K562 (cell line): ENCODE data around the gene ABI2. TPM values are rescaled to one million over a fixed set of nuclear protein-coding genes. Genes with fewer than 3 reads are reported as not detected.

ENCODE experiments used
- RAD21 ChIP-seq, 2 experiments: fragments of 250-450 bp in 1 of 2; fragments of 450-650 bp in 1 of 2; sonication (Bioruptor Pico) in 1 of 2; formaldehyde crosslinking in 1 of 2; IDR thresholded peaks in 1 of 2; conservative IDR thresholded peaks in 1 of 2; 2 replicates each; pipeline versions ENCODE4 v1.4.0 to v1.8.0; 2020 to 2022; ENCODE audit warnings: mild to moderate bottlenecking in 2 of 2, moderate library complexity in 1 of 2
- REST ChIP-seq, 2 experiments: fragments of 450-650 bp; formaldehyde crosslinking in 1 of 2; IDR thresholded peaks; 2 replicates each; pipeline versions ENCODE4 v1.4.0 to v1.6.1; 2014 to 2020; ENCODE audit warnings: mild to moderate bottlenecking in 2 of 2, borderline replicate concordance in 1 of 2, low read depth in 1 of 2
- STAG1 ChIP-seq: sonication (generic); formaldehyde crosslinking; IDR thresholded peaks from 2 replicates; pipeline ENCODE4 v1.5.0; 2020; ENCODE audit warnings: missing genetic modification reagents, borderline replicate concordance
- XRCC3 ChIP-seq: fragments of 450-650 bp; IDR thresholded peaks from 2 replicates; pipeline ENCODE4 v1.6.1; 2017; ENCODE audit warnings: mild to moderate bottlenecking, moderate library complexity
- ZBTB26 ChIP-seq: fragments of 450-650 bp; formaldehyde crosslinking; IDR thresholded peaks from 2 replicates; pipeline ENCODE4 v1.4.0; 2022; ENCODE audit warnings: missing genetic modification characterization
- ZNF57 ChIP-seq: fragments of 450-650 bp; formaldehyde crosslinking; IDR thresholded peaks from 2 replicates; pipeline ENCODE4 v1.4.0; 2020; ENCODE audit warnings: mild to moderate bottlenecking, moderate library complexity
- polyA plus RNA-seq, 8 experiments: library from polyadenylated mRNA; depleted of rRNA in 4 of 8; stranded (reverse) in 5 of 8; unstranded in 3 of 8; fragments of >200 nt; fragmentation: Nextera tagmentation in 2 of 8; fragmentation: Illumina TruSeq in 1 of 8; extraction: Ambion mirVana in 2 of 8; extraction: Trizol in 1 of 8; gene quantifications; 2 replicates each; pipeline versions ENCODE4 v1.2.1 to v1.2.3, GENCODE V29; 2011 to 2014; ENCODE audit warnings: inconsistent platforms in 1 of 8, missing spikeins in 1 of 8
- total RNA-seq, 7 experiments: library from RNA; depleted of rRNA in 6 of 7; stranded (reverse); fragments of >200 nt in 6 of 7; fragmentation: Illumina TruSeq in 2 of 7; extraction: Trizol in 2 of 7; gene quantifications; 2 replicates each; pipeline versions ENCODE4 v1.2.1 to v1.2.3, GENCODE V29; 2011 to 2021; ENCODE audit warnings: low replicate concordance in 1 of 7

Gene ABI2
- total and polyA plus RNA-seq, 9 of the 15 experiments (the other 6 are each of a cell fraction or from before 2014, with no cell fraction given): 5.3 to 24.3 (median 12.2) TPM

GRCh38 chr2:203394519-203395227, 66.5 kb downstream of the ABI2 start (continued):
- TF ChIP-seq REST (IDR thresholded peaks at IDR 0.05; ENCODE audit: borderline replicate concordance): peak; percentile 50
- no peak for TF ChIP-seq REST (CRISPR knock-in tag; IDR thresholded peaks at IDR 0.05; ENCODE audit: low read depth)
- TF ChIP-seq ZNF57 (CRISPR knock-in tag): no peak
- peak; percentile 60 to 80 for TF ChIP-seq RAD21 (CRISPR knock-in tag; conservative IDR thresholded peaks at IDR 0.05 in 1 of 2, IDR thresholded peaks at IDR 0.05 in 1 of 2)
- TF ChIP-seq ZBTB26: no peak
- TF ChIP-seq XRCC3: no peak
- TF ChIP-seq STAG1 (CRISPR knock-in tag): peak; percentile 33; the same call in 1 of the 2 replicates
